ENCODE measurements around the gene SRSF1. TPM values are rescaled to one million over a fixed set of nuclear protein-coding genes. Genes with fewer than 3 reads are reported as not detected.

The SRSF1 gene
- polyA plus RNA-seq, 3 donors: 51.2 to 72.1 (median 61.6) TPM

DNA sequence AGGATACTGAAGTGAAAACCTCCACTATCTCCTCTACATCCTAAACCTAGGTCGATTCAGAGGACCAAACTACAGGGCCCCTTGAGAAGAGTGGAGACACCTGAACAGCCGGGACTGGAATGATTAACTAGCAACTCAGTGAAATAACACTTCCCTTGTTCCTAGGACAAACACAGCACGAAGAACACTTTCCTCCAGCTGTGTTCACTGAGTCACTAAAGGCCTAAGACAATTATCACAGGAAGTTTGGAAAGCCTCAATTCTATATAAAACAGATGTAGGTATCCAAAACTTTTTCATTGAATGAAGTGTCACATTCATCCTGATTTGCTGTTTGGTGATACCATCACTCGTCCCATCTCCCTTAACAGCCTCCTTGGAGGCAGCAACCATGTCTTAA lies 36.3 kb downstream of the SRSF1 start:
- Mint-ChIP-seq H3K27me3 (ENCODE audit: low read depth in 3 of 3) (peaks cover 0 to 6% (median 4%) of the 10 kb centered on the region in 3 donors), H3K36me3 (peaks cover 32 to 34% of the 10 kb centered on the region in 2 donors), H3K4me1 (no peaks in the 10 kb centered on the region), H3K9me3 (peaks cover 0 to 1% (median 0%) of the 10 kb centered on the region in 7 donors), H3K27ac (no peak overlapping the region), H3K4me3 (no peak overlapping the region)
- peaks cover 33 to 43% of the 10 kb centered on the region in 2 donors for H3K36me3 ChIP-seq (replicated peaks in 1 of 2; ENCODE audit: control insufficient read depth in 1 of 2, insufficient read depth in 2 of 2, low read length in 2 of 2)
- peaks cover 27% of the 10 kb centered on the region for H4K20me1 ChIP-seq (ENCODE audit: insufficient read depth, low read length)
- 89% methylated on average over 1 of the region's 4 CpGs for WGBS (ENCODE audit: insufficient coverage)
- H3K4me3 ChIP-seq (replicated peaks in 1 of 3; ENCODE audit: low read depth in 2 of 3, low read length in 3 of 3): no peak overlapping the region
- no peaks in the 10 kb centered on the region for H3K79me2 ChIP-seq (ENCODE audit: insufficient read depth, low read length)
- no peak overlapping the region for H3K9ac ChIP-seq (ENCODE audit: insufficient read depth, low read length, poor library complexity, severe bottlenecking)
- no peak overlapping the region for H2AFZ ChIP-seq (ENCODE audit: insufficient read depth, low read depth, low read length, poor library complexity, severe bottlenecking)
- H3K4me2 ChIP-seq (replicated peaks; ENCODE audit: extremely low read depth, low read length, poor library complexity, severe bottlenecking): no peak overlapping the region
- no peaks in the 10 kb centered on the region for H3K9me3 ChIP-seq (replicated peaks in 1 of 2; ENCODE audit: control insufficient read depth in 1 of 2, insufficient read depth in 1 of 2, low read length in 2 of 2)
- intact Hi-C loops (cut with micrococcal nuclease): no loop called here
- TF ChIP-seq, protein P1, sequence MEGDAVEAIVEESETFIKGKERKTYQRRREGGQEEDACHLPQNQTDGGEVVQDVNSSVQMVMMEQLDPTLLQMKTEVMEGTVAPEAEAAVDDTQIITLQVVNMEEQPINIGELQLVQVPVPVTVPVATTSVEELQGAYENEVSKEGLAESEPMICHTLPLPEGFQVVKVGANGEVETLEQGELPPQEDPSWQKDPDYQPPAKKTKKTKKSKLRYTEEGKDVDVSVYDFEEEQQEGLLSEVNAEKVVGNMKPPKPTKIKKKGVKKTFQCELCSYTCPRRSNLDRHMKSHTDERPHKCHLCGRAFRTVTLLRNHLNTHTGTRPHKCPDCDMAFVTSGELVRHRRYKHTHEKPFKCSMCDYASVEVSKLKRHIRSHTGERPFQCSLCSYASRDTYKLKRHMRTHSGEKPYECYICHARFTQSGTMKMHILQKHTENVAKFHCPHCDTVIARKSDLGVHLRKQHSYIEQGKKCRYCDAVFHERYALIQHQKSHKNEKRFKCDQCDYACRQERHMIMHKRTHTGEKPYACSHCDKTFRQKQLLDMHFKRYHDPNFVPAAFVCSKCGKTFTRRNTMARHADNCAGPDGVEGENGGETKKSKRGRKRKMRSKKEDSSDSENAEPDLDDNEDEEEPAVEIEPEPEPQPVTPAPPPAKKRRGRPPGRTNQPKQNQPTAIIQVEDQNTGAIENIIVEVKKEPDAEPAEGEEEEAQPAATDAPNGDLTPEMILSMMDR (IDR thresholded peaks at IDR 0.05): no peak
- H3K27ac ChIP-seq (ENCODE audit: low read depth in 1 of 2, low read length in 2 of 2): no peak overlapping the region
- H3K27me3 ChIP-seq (ENCODE audit: control insufficient read depth in 2 of 2, insufficient read depth in 2 of 2, low read length in 2 of 2): no peaks in the 10 kb centered on the region
- DNase-seq: no peak
- H3K4me1 ChIP-seq (ENCODE audit: control insufficient read depth in 1 of 2, insufficient read depth in 2 of 2, low read length in 2 of 2): no peaks in the 10 kb centered on the region

DNA sequence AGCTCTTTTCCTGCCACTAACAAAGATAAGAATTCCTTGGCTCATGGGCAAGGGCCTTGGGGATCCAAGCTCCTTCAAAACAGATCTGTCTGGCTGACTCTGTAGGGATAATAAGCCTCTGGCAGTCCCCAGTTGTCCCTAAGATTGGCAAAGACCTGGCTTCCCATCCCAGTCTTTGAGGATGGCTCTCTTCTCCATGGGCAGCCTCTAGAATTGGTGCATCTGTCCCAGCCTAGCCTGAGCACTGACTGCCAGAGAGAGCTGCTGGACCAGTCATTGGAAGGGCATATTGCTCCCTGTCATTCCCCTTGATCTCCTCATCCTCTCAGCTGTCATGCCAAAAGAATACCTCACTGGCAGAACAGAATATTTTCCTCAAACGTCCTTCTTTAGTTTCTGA lies 38.6 kb downstream of the SRSF1 start:
- H4K20me1 ChIP-seq (ENCODE audit: insufficient read depth, low read length): peaks cover 13% of the 10 kb centered on the region
- WGBS (ENCODE audit: insufficient coverage): no CpG with 5 or more reads among the region's 1 CpG
- H3K9ac ChIP-seq (ENCODE audit: insufficient read depth, low read length, poor library complexity, severe bottlenecking): no peak overlapping the region
- intact Hi-C loops (cut with micrococcal nuclease): no loop called here
- DNase-seq: no peak
- Mint-ChIP-seq H3K9me3 (peaks cover 0 to 1% (median 0%) of the 10 kb centered on the region in 7 donors), H3K27ac (no peak overlapping the region), H3K36me3 (peaks cover 11 to 12% of the 10 kb centered on the region in 2 donors), H3K4me1 (no peaks in the 10 kb centered on the region), H3K27me3 (ENCODE audit: low read depth in 3 of 3) (peaks cover 3 to 6% (median 5%) of the 10 kb centered on the region in 3 donors), H3K4me3 (no peak overlapping the region)
- H2AFZ ChIP-seq (ENCODE audit: insufficient read depth, low read depth, low read length, poor library complexity, severe bottlenecking): no peak overlapping the region
- no peaks in the 10 kb centered on the region for H3K27me3 ChIP-seq (ENCODE audit: control insufficient read depth in 2 of 2, insufficient read depth in 2 of 2, low read length in 2 of 2)
- peaks cover 12 to 21% of the 10 kb centered on the region in 2 donors for H3K36me3 ChIP-seq (replicated peaks in 1 of 2; ENCODE audit: control insufficient read depth in 1 of 2, insufficient read depth in 2 of 2, low read length in 2 of 2)
- no peaks in the 10 kb centered on the region for H3K9me3 ChIP-seq (replicated peaks in 1 of 2; ENCODE audit: control insufficient read depth in 1 of 2, insufficient read depth in 1 of 2, low read length in 2 of 2)
- H3K79me2 ChIP-seq (ENCODE audit: insufficient read depth, low read length): no peaks in the 10 kb centered on the region
- TF ChIP-seq, protein P1 (IDR thresholded peaks at IDR 0.05): no peak
- no peaks in the 10 kb centered on the region for H3K4me1 ChIP-seq (ENCODE audit: control insufficient read depth in 1 of 2, insufficient read depth in 2 of 2, low read length in 2 of 2)
- H3K27ac ChIP-seq (ENCODE audit: low read depth in 1 of 2, low read length in 2 of 2): no peak overlapping the region
- H3K4me2 ChIP-seq (replicated peaks; ENCODE audit: extremely low read depth, low read length, poor library complexity, severe bottlenecking): no peak overlapping the region
- H3K4me3 ChIP-seq (replicated peaks in 1 of 3; ENCODE audit: low read depth in 2 of 3, low read length in 3 of 3): no peak overlapping the region
